Measurements from ENCODE around the gene LIPF. TPM values are rescaled to one million over a fixed set of nuclear protein-coding genes. Genes with fewer than 3 reads are reported as not detected.
"Not testable (repeated sequence)": the region's sequence is repeated elsewhere in the genome, so short reads cannot be mapped to it uniquely, and the experiment has no call there.

Gene LIPF
- total RNA-seq, 1 donor = not detected

DNA sequence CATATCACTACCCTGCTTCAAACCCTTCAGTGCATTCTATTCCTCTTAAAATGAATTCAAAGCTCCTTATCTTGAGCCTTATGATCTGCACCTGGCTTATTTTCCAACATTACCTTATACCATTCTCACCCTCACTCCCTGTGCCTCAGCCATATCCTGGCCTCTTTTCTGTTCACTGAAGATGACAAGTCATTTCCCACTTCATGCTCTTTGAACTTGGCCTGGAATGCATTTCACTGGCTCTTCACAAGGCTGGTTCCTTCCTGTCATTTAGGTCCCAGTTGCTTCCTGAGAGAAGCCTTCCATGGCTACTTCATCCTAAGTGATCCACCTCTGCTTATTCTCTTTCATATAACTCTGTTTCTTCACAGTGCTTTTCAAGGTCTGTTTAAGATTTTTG is 3.2 kb upstream of the LIPF start:
- Histone ChIP-seq H3K4me1 (ENCODE audit: insufficient read depth, low read length) (peaks cover 33% of the 10 kb centered on the region), H4K20me1 (ENCODE audit: insufficient read depth, low read length) (no peaks in the 10 kb centered on the region), H3K79me2 (ENCODE audit: insufficient read depth, low read length) (no peaks in the 10 kb centered on the region), H3K9me3 (ENCODE audit: low read depth, low read length) (no peaks in the 10 kb centered on the region), H3K36me3 (ENCODE audit: insufficient read depth, low read length) (no peaks in the 10 kb centered on the region), H3K27me3 (ENCODE audit: insufficient read depth, low read length) (no peaks in the 10 kb centered on the region), H2AFZ (ENCODE audit: low read length) (peak overlapping the region; percentile 86), H3K27ac (ENCODE audit: low read depth, low read length) (peak overlapping the region; percentile 39), H3K4me2 (ENCODE audit: insufficient read depth, low read length) (no peak overlapping the region), H3K4me3 (ENCODE audit: insufficient read depth, low read length) (no peak overlapping the region)
- no peak for TF ChIP-seq CTCF (IDR thresholded peaks at IDR 0.05; ENCODE audit: extremely low read depth, low read depth, low read length)
- no peak for DNase-seq (ENCODE audit: insufficient read length, low spot score, missing footprints)

DNA sequence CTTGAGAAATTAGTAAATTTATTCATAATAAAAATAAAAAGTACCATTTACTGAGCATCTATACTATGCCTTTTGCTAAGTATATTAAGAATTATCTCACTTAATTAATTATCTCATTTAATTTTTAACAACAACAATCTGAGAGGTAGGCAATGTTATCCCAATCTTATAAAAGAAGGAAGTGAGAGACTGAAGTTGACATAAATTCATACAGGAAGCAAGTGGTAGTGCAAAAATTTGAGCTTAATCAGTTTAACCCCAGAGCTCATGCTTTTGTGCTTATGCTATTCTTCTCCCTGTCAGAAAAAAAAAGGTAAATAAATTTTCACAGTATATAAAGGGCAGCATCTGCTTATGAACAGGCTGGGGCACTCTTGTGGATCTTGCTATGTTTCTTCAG is 2.7 kb upstream of the LIPF start:
- no peak overlapping the region for H3K27ac ChIP-seq (ENCODE audit: low read depth, low read length)
- no peaks in the 10 kb centered on the region for H3K36me3 ChIP-seq (ENCODE audit: insufficient read depth, low read length)
- H3K27me3 ChIP-seq (ENCODE audit: insufficient read depth, low read length) = no peaks in the 10 kb centered on the region
- H4K20me1 ChIP-seq (ENCODE audit: insufficient read depth, low read length) = no peaks in the 10 kb centered on the region
- no peak for DNase-seq (ENCODE audit: insufficient read length, low spot score, missing footprints)
- TF ChIP-seq CTCF (IDR thresholded peaks at IDR 0.05; ENCODE audit: extremely low read depth, low read depth, low read length) = no peak
- H2AFZ ChIP-seq (ENCODE audit: low read length) = peak overlapping the region; percentile 86
- H3K9me3 ChIP-seq (ENCODE audit: low read depth, low read length) = no peaks in the 10 kb centered on the region
- H3K4me2 ChIP-seq (ENCODE audit: insufficient read depth, low read length) = no peak overlapping the region
- no peaks in the 10 kb centered on the region for H3K79me2 ChIP-seq (ENCODE audit: insufficient read depth, low read length)
- peaks cover 33% of the 10 kb centered on the region for H3K4me1 ChIP-seq (ENCODE audit: insufficient read depth, low read length)
- no peak overlapping the region for H3K4me3 ChIP-seq (ENCODE audit: insufficient read depth, low read length)

DNA sequence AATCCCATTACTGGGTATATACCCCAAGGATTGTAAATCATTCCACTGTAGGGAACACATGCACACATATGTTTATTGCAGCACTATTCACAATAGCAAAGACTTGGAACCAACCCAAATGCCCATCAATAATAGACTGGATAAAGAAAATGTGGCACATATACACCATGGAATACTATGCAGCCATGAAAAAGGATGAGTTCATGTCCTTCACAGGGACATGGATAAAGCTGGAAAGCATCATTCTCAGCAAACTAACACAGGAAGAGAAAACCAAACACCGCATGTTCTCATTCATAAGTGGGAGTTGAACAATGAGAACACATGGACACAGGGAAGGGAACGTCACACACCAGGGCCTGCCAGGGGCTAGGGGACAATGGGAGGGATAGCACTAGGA is 1.1 kb upstream of the LIPF start:
- H4K20me1 ChIP-seq (ENCODE audit: insufficient read depth, low read length); H3K36me3 ChIP-seq (ENCODE audit: insufficient read depth, low read length); H2AFZ ChIP-seq (ENCODE audit: low read length); DNase-seq (ENCODE audit: insufficient read length, low spot score, missing footprints); H3K4me2 ChIP-seq (ENCODE audit: insufficient read depth, low read length); H3K27ac ChIP-seq (ENCODE audit: low read depth, low read length); H3K4me3 ChIP-seq (ENCODE audit: insufficient read depth, low read length); H3K27me3 ChIP-seq (ENCODE audit: insufficient read depth, low read length); H3K79me2 ChIP-seq (ENCODE audit: insufficient read depth, low read length); H3K9me3 ChIP-seq (ENCODE audit: low read depth, low read length): not testable (repeated sequence)
- peaks cover 26% of the 10 kb centered on the region for H3K4me1 ChIP-seq (ENCODE audit: insufficient read depth, low read length)

DNA sequence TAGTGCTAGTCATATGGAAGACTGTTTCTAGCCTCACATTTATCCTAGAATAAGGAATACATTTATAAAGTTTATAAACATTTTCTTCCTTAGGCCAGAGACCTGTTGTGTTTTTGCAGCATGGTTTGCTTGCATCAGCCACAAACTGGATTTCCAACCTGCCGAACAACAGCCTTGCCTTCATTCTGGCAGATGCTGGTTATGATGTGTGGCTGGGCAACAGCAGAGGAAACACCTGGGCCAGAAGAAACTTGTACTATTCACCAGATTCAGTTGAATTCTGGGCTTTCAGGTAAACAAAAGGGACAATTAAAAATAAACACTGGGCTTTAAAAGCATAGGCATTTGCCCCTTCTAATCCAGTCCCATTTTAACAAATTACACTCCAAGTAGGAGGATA is 4.2 kb downstream of the LIPF start:
- Histone ChIP-seq H3K79me2 (ENCODE audit: insufficient read depth, low read length) (no peaks in the 10 kb centered on the region), H3K36me3 (ENCODE audit: insufficient read depth, low read length) (no peaks in the 10 kb centered on the region), H3K4me1 (ENCODE audit: insufficient read depth, low read length) (no peaks in the 10 kb centered on the region), H3K27ac (ENCODE audit: low read depth, low read length) (no peak overlapping the region), H4K20me1 (ENCODE audit: insufficient read depth, low read length) (no peaks in the 10 kb centered on the region), H3K4me2 (ENCODE audit: insufficient read depth, low read length) (no peak overlapping the region), H3K27me3 (ENCODE audit: insufficient read depth, low read length) (no peaks in the 10 kb centered on the region), H3K4me3 (ENCODE audit: insufficient read depth, low read length) (no peak overlapping the region), H2AFZ (ENCODE audit: low read length) (peak overlapping the region; percentile 15), H3K9me3 (ENCODE audit: low read depth, low read length) (no peaks in the 10 kb centered on the region)
- no peak for DNase-seq (ENCODE audit: insufficient read length, low spot score, missing footprints)
- TF ChIP-seq CTCF (IDR thresholded peaks at IDR 0.05; ENCODE audit: extremely low read depth, low read depth, low read length) = no peak
